GM10266 (cell line): ENCODE data around the gene PNPLA7.

Experiments
- DNase-seq: peaks from one replicate; pipeline ENCODE4 v3.0.0; 2012; ENCODE audit errors: extremely low spot score
- TF ChIP-seq, protein P1 (sequence below): IDR thresholded peaks from 2 replicates; pipeline ENCODE4 v1.5.1; 2012; ENCODE audit warnings: mild to moderate bottlenecking, low read depth; ENCODE audit not compliant: control insufficient read depth, insufficient read depth; ENCODE audit errors: missing control alignments

Gene PNPLA7

DNA sequence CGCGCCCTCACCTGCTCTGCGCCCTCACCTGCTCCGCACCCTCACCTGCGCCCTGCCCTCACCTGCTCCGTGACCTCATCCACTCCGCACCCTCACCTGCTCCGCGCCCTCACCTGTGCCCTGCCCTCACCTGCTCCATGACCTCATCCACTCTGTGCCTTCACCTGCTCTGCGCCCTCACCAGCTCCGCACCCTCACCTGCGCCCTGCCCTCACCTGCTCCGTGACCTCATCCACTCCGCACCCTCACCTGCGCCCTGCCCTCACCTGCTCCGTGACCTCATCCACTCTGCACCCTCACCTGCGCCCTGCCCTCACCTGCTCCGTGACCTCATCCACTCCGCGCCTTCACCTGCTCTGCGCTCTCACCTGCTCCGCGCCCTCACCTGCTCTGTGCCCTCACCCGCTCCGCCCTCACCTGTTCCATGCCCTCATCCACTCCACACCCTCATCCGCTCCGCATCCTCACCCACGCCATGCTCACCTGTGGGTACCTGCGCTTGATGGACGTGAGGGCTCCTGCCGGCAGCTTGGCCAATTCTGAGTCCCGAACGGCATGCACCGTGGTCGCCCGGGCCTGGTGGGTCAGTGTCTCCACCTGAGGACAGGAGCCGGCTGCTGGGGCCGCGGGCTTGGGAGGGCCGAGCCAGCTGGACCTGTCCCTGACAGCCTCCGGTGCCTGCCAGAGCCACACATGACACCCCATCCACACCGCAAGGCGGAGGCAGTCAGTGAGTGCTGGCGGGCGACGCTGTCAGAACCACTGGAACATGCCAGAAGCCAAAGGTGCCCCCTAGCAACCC lies 55.5 kb downstream of the PNPLA7 start:
- no peak for DNase-seq
- TF ChIP-seq, protein P1, sequence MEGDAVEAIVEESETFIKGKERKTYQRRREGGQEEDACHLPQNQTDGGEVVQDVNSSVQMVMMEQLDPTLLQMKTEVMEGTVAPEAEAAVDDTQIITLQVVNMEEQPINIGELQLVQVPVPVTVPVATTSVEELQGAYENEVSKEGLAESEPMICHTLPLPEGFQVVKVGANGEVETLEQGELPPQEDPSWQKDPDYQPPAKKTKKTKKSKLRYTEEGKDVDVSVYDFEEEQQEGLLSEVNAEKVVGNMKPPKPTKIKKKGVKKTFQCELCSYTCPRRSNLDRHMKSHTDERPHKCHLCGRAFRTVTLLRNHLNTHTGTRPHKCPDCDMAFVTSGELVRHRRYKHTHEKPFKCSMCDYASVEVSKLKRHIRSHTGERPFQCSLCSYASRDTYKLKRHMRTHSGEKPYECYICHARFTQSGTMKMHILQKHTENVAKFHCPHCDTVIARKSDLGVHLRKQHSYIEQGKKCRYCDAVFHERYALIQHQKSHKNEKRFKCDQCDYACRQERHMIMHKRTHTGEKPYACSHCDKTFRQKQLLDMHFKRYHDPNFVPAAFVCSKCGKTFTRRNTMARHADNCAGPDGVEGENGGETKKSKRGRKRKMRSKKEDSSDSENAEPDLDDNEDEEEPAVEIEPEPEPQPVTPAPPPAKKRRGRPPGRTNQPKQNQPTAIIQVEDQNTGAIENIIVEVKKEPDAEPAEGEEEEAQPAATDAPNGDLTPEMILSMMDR = no peak

DNA sequence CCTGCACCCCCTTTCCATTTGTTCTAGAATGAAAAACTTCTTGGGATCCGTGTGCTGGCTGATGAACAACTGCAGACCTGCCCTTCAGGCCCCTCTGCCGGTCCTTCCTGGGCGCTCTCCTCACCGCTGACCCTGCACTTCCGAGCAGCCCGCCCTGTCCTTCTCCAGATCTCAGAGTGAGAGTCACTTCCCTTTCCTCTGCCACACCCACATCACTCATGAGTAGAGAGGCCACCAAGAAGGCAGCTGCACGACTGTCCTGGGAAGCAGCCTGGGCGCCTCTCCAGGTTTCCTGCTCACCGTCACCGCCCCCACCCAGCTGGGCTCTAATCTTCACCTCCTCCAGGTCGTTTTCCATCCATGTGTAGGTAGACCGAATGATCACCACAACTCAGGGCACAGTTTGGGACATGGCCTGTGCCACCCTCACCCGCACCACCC lies 56.1 kb downstream of the PNPLA7 start:
- DNase-seq = no peak
- TF ChIP-seq, protein P1 = no peak

GRCh38 chr9:137493364-137494103 lies 56.7 kb downstream of the PNPLA7 start:
- no peak for DNase-seq
- TF ChIP-seq, protein P1 = no peak

GRCh38 chr9:137492464-137493363 lies 57.5 kb downstream of the PNPLA7 start:
- TF ChIP-seq, protein P1 = no peak

DNA sequence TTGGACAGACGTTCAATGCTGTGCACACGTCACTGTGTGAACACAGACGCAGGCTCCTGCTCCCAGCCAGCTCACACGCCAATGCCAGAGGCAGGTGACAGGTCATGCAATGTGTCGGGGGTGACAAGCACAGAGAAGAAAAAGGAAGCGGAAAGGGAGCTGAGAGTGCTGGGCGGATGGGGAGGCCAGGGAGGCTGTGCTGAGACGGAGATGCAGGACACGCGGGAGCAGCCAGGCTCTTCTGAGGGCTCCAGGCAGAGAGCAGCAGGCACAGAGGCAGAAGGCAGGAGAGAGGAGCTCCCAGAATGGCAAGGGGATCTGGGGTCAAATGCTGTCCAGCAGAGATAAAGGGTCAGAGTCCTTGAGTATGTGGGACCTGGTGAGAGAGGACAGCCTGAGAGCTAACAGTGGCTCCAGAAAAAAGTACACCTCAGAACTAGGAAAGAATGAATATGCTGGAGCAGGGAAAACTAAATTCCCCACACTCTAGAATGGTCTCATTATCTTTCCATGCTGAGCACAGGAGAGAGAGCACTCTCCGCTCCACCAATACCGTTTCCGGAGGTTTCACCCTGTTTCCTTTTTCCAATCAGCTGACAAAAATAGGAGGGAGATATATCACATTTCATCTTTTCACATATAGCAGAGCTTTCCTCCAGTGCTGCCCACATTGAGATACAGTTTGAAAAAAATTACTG lies 58.3 kb downstream of the PNPLA7 start:
- TF ChIP-seq, protein P1 = no peak
- DNase-seq = no peak

More at GRCh38 chr9:137492464-137493363, 57.5 kb downstream of the PNPLA7 start:
- DNase-seq = peak; percentile 82

DNA sequence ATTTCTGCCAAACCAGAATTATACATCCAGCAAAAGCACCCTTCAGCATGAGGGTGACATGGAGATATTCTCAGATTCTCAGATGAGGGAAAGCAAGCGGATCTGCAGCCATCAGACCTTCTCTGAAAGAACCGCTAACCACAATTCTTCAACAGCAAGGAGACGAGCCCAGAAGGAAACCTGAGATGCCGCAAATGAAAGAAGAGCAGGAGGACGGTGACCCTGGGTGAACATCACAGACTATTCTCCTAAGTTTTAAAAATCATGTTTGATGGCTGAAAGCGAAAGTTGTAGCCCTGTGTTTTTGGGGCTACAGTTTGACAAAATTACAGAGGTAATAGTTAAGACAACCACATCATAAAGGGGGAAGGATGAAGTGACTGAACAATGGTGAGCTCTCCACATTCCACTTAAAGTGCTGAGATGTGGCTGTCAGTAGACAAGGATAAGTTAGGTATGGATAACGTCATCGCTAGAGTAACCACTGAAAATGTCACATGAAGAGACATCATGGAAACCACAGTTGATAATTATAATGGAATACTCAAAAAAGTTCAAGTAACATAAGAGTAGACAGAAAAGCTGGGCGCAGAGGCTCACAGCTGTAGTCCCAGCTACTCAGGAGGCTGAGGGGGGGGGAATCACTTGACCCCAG lies 59.5 kb downstream of the PNPLA7 start:
- DNase-seq = no peak

More for the DNA sequence above, 59.5 kb downstream of the PNPLA7 start:
- TF ChIP-seq, protein P1 = no peak
